ENCODE measurements around the gene C15orf39.

Gene C15orf39

GRCh38 chr15:75192307-75192706 is 9.4 kb upstream of the C15orf39 start:
- no peak for DNase-seq (ENCODE audit: low read depth)
- no peak overlapping the region for H3K4me3 ChIP-seq (ENCODE audit: low read length)
- TF ChIP-seq CTCF (conservative IDR thresholded peaks at IDR 0.05; ENCODE audit: low read depth, low read length): no peak

- TF ChIP-seq CTCF (conservative IDR thresholded peaks at IDR 0.05; ENCODE audit: low read depth, low read length): no peak
- DNase-seq (ENCODE audit: low read depth): no peak
- no peak overlapping the region for H3K4me3 ChIP-seq (ENCODE audit: low read length)
Measured at GRCh38 chr15:75193272-75193671, 8.4 kb upstream of the C15orf39 start.

- no peak for TF ChIP-seq CTCF (conservative IDR thresholded peaks at IDR 0.05; ENCODE audit: low read depth, low read length)
- H3K4me3 ChIP-seq (ENCODE audit: low read length): no peak overlapping the region
- DNase-seq (ENCODE audit: low read depth): no peak
Measured at GRCh38 chr15:75193976-75194375, 7.7 kb upstream of the C15orf39 start.

GRCh38 chr15:75194397-75194796 is 7.3 kb upstream of the C15orf39 start:
- H3K4me3 ChIP-seq (ENCODE audit: low read length): no peak overlapping the region
- no peak for TF ChIP-seq CTCF (conservative IDR thresholded peaks at IDR 0.05; ENCODE audit: low read depth, low read length)
- no peak for DNase-seq (ENCODE audit: low read depth)

GRCh38 chr15:75195122-75195765 is 6.4 kb upstream of the C15orf39 start:
- TF ChIP-seq CTCF (conservative IDR thresholded peaks at IDR 0.05; ENCODE audit: low read depth, low read length): no peak
- no peak for DNase-seq (ENCODE audit: low read depth)
- no peak overlapping the region for H3K4me3 ChIP-seq (ENCODE audit: low read length)

GRCh38 chr15:75195766-75196241 is 5.9 kb upstream of the C15orf39 start:
- no peak for TF ChIP-seq CTCF (conservative IDR thresholded peaks at IDR 0.05; ENCODE audit: low read depth, low read length)
- no peak for DNase-seq (ENCODE audit: low read depth)
- no peak overlapping the region for H3K4me3 ChIP-seq (ENCODE audit: low read length)

GRCh38 chr15:75197062-75197630 is 4.5 kb upstream of the C15orf39 start:
- no peak overlapping the region for H3K4me3 ChIP-seq (ENCODE audit: low read length)
- no peak for DNase-seq (ENCODE audit: low read depth)
- no peak for TF ChIP-seq CTCF (conservative IDR thresholded peaks at IDR 0.05; ENCODE audit: low read depth, low read length)

Measured in retinal pigment epithelial cell (primary cell).